Effector memory CD8-positive, alpha-beta T cell (primary cell): ENCODE data around the gene GRAMD1C.
"Not testable (repeated sequence)": the region's sequence is repeated elsewhere in the genome, so short reads cannot be mapped to it uniquely, and the experiment has no call there.

ENCODE experiments used
- ATAC-seq: fragments of 150-1000 bp; cut with Tn5 transposase; replicated peaks from 2 replicates; pipeline ENCODE4 v1.10.0; 2021; ENCODE audit warnings: mild to moderate bottlenecking, moderate library complexity
- DNase-seq, 3 experiments: peaks; one replicate each; pipeline ENCODE4 v3.0.0; 2021
- H3K27ac Mint-ChIP-seq, 2 donors: one replicate each; pipeline ENCODE4 v1.8.0; 2022; ENCODE audit warnings: mild to moderate bottlenecking in 2 of 2, mixed read lengths in 2 of 2, moderate library complexity in 2 of 2
- H3K27me3 Mint-ChIP-seq, 2 donors: one replicate each; pipeline ENCODE4 v1.8.0; 2022; ENCODE audit warnings: mixed read lengths in 2 of 2
- H3K36me3 Mint-ChIP-seq: one replicate; pipeline ENCODE4 v1.8.0; 2022; ENCODE audit warnings: mild to moderate bottlenecking, moderate library complexity, mixed read lengths; ENCODE audit not compliant: insufficient read depth
- H3K4me1 Mint-ChIP-seq, 2 donors: one replicate each; pipeline ENCODE4 v1.8.0; 2022; ENCODE audit warnings: low read depth in 2 of 2, mixed read lengths in 2 of 2
- H3K4me3 Mint-ChIP-seq, 2 donors: one replicate each; pipeline ENCODE4 v1.8.0; 2022; ENCODE audit warnings: mild to moderate bottlenecking in 2 of 2, mixed read lengths in 2 of 2, moderate library complexity in 2 of 2
- H3K9me3 Mint-ChIP-seq, 2 donors: one replicate each; pipeline ENCODE4 v1.8.0; 2022; ENCODE audit warnings: mixed read lengths in 2 of 2

Gene GRAMD1C

GRCh38 chr3:113832477-113833164 is 6.0 kb upstream of the GRAMD1C start:
- Mint-ChIP-seq H3K4me3 (no peak overlapping the region), H3K4me1 (peaks cover 5 to 13% of the 10 kb centered on the region in 2 donors), H3K27ac (no peak overlapping the region), H3K27me3 (no peaks in the 10 kb centered on the region), H3K9me3 (peaks cover 2 to 8% of the 10 kb centered on the region in 2 donors), H3K36me3 (peaks cover 4% of the 10 kb centered on the region)
- no peak for DNase-seq
- no peak for ATAC-seq

DNA sequence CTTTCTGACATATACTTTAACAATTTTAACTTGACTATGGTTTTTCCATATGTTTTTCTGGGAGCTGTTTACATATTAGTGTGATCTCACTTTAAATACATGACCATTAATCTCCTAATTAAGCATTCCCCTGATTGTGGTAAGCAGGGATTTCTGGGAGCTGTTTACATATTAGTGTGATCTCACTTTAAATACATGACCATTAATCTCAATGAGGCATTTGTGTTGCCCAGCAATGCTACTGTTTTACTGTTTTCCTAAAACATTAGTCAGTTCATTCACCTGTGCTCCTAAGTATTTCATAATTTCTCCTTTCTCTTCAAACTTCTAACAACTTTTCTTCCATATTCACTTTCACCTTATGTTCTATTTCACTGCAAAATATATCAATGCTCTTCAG is 3.6 kb upstream of the GRAMD1C start:
- Mint-ChIP-seq H3K27me3 (no peaks in the 10 kb centered on the region), H3K4me3 (no peak overlapping the region), H3K36me3 (peaks cover 4% of the 10 kb centered on the region), H3K9me3 (peaks cover 2 to 8% of the 10 kb centered on the region in 2 donors), H3K4me1 (peaks cover 8 to 10% of the 10 kb centered on the region in 2 donors), H3K27ac (no peak overlapping the region)
- DNase-seq (no peak), ATAC-seq (no peak)

DNA sequence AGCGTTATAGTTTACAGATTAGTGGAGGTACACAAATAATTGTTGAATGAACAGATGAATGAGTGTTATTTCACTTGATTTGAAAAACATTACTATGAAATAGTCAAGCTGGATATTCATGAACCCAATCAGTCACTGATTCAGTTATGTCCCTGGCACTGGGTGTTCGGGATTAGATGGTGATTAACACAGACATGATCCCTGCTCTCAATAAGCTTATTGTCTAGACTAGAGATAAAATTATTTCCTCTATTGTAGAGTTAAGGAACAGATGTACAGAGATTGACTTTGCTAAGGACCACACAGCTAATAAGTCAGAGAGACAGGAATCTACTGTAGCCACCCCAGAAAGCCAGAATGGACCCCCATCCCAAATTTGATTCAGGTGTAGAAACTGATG is 963 bp downstream of the GRAMD1C start:
- no peak overlapping the region for H3K27ac Mint-ChIP-seq
- DNase-seq, result no peak
- H3K36me3 Mint-ChIP-seq, result peaks cover 4% of the 10 kb centered on the region
- ATAC-seq, result no peak
- H3K9me3 Mint-ChIP-seq, result no peaks in the 10 kb centered on the region
- H3K4me3 Mint-ChIP-seq, result peak overlapping the region; percentile 75 to 76
- no peaks in the 10 kb centered on the region for H3K27me3 Mint-ChIP-seq
- H3K4me1 Mint-ChIP-seq, result peaks cover 0 to 6% of the 10 kb centered on the region in 2 donors

DNA sequence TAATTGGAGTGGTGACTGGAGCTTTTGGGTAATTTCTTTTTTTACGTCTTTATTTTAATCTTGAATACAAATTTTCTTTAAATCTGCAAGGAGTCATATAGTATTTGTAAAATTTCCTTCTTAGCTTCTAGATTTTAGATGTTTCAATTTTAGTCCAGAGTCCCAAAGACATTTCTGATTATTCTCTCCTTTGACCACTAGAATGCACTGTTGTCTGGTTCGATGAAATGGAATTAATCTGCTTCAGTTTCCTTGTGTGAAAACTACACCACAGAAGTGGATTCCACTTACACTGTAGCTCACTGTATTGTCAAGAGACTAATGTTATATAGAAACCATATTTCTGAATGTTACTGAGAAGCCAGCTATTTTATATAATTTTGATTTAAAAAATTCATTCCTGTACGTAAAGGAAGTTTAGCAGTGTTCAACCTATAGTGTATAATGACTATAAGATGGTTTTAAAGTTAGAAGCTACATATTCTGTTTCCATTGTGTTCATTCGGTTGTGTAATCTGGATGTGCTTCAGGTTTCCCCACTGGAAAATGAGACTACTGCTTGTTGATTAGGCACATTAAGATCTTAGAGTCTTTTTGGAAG is 6.1 kb downstream of the GRAMD1C start:
- ATAC-seq (peak; percentile 58), DNase-seq (no peak)
- no peak overlapping the region for H3K27ac Mint-ChIP-seq

DNA sequence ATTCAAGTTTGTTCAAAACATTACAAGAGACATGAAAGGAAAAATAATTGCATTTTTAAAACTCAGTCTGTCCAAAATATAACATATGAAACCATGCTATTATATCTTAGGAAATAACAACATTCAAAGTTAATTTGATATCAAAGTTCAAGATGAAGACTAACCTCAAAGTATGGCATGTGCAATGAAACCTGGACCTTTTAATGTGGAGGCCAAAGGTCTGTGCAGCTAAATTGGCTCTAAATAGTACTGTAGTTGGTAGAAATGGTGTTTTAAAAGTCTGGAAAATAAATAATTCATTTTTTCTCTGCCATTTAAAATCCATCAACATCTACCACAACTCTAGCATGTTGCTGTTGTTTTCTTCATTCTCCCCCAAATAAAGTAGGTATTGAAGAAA is 8.7 kb downstream of the GRAMD1C start:
- Mint-ChIP-seq H3K27ac (no peak overlapping the region), H3K9me3 (no peaks in the 10 kb centered on the region), H3K27me3 (no peaks in the 10 kb centered on the region), H3K36me3 (no peaks in the 10 kb centered on the region), H3K4me1 (no peaks in the 10 kb centered on the region), H3K4me3 (no peak overlapping the region)
- DNase-seq (no peak), ATAC-seq (no peak)

More for the DNA sequence above, 6.1 kb downstream of the GRAMD1C start:
- Mint-ChIP-seq H3K36me3 (no peaks in the 10 kb centered on the region), H3K27me3 (no peaks in the 10 kb centered on the region), H3K9me3 (no peaks in the 10 kb centered on the region), H3K4me1 (no peaks in the 10 kb centered on the region), H3K4me3 (no peak overlapping the region)

DNA sequence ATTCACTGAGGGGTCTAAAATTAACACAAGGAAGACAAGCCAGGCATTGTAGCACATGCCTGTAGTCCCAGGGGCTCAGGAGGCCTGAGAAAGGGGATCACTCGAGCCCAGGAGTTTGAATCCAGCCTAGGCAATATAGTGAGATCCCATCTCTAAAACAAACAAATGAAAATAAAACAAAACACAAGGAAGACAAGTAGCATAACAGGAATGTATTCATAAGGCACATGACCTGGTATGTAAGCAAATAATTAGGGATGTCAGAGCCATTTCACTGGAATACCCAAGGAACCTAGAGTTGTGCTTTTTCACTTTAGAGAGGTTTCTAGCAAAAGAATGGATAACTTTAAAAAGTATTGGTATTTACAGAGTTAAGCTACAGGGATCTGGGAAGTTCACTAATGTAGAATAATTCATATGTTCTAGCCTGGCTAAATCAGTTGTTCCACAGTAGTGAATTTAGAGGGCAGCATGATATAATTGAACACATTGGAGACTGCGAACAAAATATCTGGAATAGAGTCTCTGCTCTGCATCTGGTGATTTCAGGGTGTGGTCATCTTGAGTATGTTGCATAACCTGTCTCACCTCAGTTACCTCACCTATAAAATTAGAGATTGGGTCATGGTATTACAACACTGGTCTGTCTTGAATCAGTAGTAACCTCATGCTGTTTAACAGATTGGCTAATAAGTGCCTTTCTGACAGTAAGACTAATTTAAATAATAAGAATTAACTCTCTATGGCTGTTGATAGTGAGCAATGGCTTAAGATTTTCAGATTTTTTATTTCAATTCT is 9.3 kb downstream of the GRAMD1C start:
- Mint-ChIP-seq H3K4me1 (no peaks in the 10 kb centered on the region), H3K9me3 (no peaks in the 10 kb centered on the region), H3K27me3 (no peaks in the 10 kb centered on the region), H3K4me3 (no peak overlapping the region), H3K27ac (no peak overlapping the region), H3K36me3 (no peaks in the 10 kb centered on the region)
- DNase-seq, result no peak
- ATAC-seq, result no peak

GRCh38 chr3:113849071-113849470 is 10.5 kb downstream of the GRAMD1C start:
- DNase-seq, ATAC-seq, H3K27ac Mint-ChIP-seq, H3K9me3 Mint-ChIP-seq, H3K36me3 Mint-ChIP-seq, H3K27me3 Mint-ChIP-seq, H3K4me1 Mint-ChIP-seq, H3K4me3 Mint-ChIP-seq: not testable (repeated sequence)

GRCh38 chr3:113849841-113850240 is 11.3 kb downstream of the GRAMD1C start:
- H3K27ac Mint-ChIP-seq, H3K9me3 Mint-ChIP-seq, H3K4me1 Mint-ChIP-seq: not testable (repeated sequence)

GRCh38 chr3:113850391-113850790 is 11.8 kb downstream of the GRAMD1C start:
- not testable (repeated sequence) for H3K27me3 Mint-ChIP-seq, H3K4me1 Mint-ChIP-seq, ATAC-seq, H3K9me3 Mint-ChIP-seq, H3K4me3 Mint-ChIP-seq, H3K27ac Mint-ChIP-seq, H3K36me3 Mint-ChIP-seq, DNase-seq

More at GRCh38 chr3:113849841-113850240, 11.3 kb downstream of the GRAMD1C start:
- ATAC-seq, H3K27me3 Mint-ChIP-seq, DNase-seq, H3K36me3 Mint-ChIP-seq, H3K4me3 Mint-ChIP-seq: not testable (repeated sequence)

GRCh38 chr3:113852506-113852905 is 13.9 kb downstream of the GRAMD1C start:
- DNase-seq, result no peak
- H3K36me3 Mint-ChIP-seq, result no peaks in the 10 kb centered on the region
- no peaks in the 10 kb centered on the region for H3K4me1 Mint-ChIP-seq
- H3K27ac Mint-ChIP-seq, result no peak overlapping the region
- no peaks in the 10 kb centered on the region for H3K9me3 Mint-ChIP-seq
- no peak for ATAC-seq
- H3K27me3 Mint-ChIP-seq, result peaks cover 0 to 8% of the 10 kb centered on the region in 2 donors
- H3K4me3 Mint-ChIP-seq, result no peak overlapping the region

DNA sequence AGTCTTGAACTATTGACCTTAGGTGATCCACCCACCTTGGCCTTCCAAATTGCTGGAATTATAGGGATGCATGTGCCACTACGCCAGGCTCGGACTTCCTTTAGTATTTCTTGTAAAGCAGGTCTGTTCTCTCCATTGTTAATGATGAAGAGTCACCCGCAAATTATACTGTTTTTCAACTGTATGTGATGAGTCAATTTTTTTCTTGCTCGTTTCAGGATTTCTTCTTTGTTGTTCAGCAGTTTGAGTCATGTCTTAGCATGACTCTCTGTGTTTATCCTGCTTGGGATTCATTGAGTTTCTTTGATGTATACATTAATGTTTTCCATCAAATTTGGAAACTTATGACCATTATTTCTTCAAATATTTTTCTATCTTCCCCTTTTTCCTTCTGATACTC is 28.9 kb downstream of the GRAMD1C start:
- ATAC-seq (no peak), DNase-seq (no peak)
- Mint-ChIP-seq H3K27me3 (peaks cover 16 to 22% of the 10 kb centered on the region in 2 donors), H3K36me3 (no peaks in the 10 kb centered on the region), H3K9me3 (no peaks in the 10 kb centered on the region), H3K4me1 (no peaks in the 10 kb centered on the region), H3K4me3 (no peak overlapping the region), H3K27ac (no peak overlapping the region)

- Mint-ChIP-seq H3K4me3 (no peak overlapping the region), H3K4me1 (no peaks in the 10 kb centered on the region), H3K36me3 (no peaks in the 10 kb centered on the region), H3K9me3 (no peaks in the 10 kb centered on the region), H3K27me3 (peaks cover 13 to 16% of the 10 kb centered on the region in 2 donors), H3K27ac (no peak overlapping the region)
- ATAC-seq, result no peak
- DNase-seq, result no peak
These were observed 34.7 kb downstream of the GRAMD1C start for GRCh38 chr3:113873293-113873692.

- H3K4me1 Mint-ChIP-seq, result no peaks in the 10 kb centered on the region
- H3K36me3 Mint-ChIP-seq, result no peaks in the 10 kb centered on the region
- H3K27me3 Mint-ChIP-seq, result peaks cover 13 to 15% of the 10 kb centered on the region in 2 donors
- ATAC-seq (no peak), DNase-seq (no peak)
- H3K9me3 Mint-ChIP-seq, result no peaks in the 10 kb centered on the region
- no peak overlapping the region for H3K4me3 Mint-ChIP-seq
- no peak overlapping the region for H3K27ac Mint-ChIP-seq
These were observed 35.4 kb downstream of the GRAMD1C start for GRCh38 chr3:113873814-113874526.
